HG03460 (cell line): ENCODE data around the gene TNIK.

Source experiments
- ATAC-seq: cut with Tn5 transposase; IDR thresholded peaks from one replicate; pipeline ENCODE4 v1.9.1; 2021; ENCODE audit not compliant: unreplicated experiment

TNIK gene

DNA sequence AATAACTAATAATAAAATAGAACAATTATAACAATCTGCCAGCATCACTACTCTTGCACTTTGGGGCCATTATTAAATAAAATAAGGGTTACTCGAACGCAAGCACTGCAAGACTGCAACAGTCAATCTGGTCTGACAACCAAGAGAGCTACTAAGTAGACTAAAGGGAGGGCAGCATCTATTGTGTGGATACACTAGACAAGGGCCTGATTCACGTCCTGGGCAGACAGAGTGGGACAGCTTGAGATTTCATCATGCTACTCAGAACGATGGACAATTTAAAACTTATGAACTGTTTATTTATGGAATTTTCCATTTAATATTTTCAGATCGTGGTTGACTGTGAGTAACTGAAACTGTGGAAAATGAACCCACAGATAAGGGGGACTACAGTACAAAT, 39.5 kb downstream of the TNIK start:
- ATAC-seq, result no peak

- no peak for ATAC-seq
Observed at GRCh38 chr3:171419457-171419856, 40.7 kb downstream of the TNIK start.

- no peak for ATAC-seq
Observed at GRCh38 chr3:171417813-171418212, 42.4 kb downstream of the TNIK start.

GRCh38 chr3:171417137-171417536, 43.1 kb downstream of the TNIK start:
- no peak for ATAC-seq

DNA sequence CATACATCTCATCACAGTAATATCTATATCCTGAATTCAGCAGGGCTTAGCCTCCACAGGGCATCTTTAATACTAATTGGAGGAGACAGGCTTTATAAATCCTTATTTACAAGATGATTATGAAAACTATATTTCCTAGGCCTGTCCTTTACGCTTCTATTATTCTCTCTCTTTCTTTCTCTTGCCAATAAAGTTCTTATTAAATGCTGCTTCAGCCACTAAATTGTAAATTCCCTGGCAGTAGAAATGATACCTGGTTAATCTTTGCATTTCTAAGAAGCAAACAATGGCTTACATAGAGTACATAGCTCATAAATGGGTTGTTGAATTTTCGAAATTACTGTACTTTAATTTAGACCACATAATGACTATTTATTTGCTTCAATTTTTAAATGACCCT, 43.5 kb downstream of the TNIK start:
- ATAC-seq, result no peak

DNA sequence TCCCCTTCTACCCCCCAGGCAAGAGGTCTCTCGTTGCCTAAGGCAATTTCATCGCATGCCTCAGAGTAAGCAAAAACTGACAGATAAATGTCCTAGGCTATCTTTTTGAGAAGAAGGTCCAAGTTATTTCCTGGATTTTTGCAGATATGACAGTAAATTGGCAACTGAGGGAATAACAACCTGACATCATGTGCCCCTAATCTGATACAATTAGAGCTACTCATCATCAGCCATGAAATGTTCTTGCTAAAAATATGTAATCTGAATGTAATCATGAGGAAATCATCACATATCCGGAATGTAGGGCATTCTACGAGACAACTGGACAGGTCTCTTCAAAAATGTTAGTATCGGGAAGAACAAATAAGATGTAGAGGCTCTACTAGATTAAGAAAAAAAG, 44.1 kb downstream of the TNIK start:
- ATAC-seq, result no peak

DNA sequence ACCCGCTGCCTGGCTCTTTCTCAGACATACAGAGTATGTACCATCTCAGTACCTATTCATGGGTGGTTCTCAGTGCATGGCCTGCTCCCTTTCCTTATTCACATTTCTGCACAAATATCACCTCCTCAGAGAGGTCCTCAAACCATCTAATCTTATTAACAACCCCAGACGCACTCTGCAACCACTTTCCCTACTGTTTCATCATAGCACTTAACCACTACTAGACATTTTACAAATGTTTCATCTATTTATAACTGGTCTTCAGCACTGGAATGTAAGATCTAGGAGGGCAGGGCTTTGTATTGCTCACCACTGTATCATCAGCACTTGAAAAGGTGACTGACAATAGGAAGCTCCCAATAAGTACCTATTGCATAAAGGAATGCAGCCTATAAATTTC, 45.1 kb downstream of the TNIK start:
- ATAC-seq, result no peak

GRCh38 chr3:171412473-171412872, 47.7 kb downstream of the TNIK start:
- ATAC-seq, result no peak

DNA sequence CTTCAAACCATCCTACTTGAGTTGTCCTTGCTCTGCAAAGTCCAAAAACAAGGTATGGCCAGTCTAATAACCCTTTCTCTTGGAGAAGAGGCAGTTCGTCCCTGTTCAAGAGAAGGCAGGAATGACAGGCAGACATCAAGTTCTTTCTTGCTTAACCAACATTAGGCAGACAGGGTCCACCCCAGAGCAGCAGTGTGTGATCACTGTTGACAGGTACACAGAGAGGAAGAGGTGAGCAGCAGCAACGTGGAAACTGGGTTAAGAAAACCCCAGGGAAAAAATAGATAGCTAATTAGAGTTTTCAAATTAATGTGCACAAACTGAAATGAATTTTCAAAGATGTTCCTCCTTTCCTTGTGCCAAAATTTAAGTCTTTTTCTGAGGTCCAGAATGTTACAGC, 48.2 kb downstream of the TNIK start:
- ATAC-seq, result no peak

DNA sequence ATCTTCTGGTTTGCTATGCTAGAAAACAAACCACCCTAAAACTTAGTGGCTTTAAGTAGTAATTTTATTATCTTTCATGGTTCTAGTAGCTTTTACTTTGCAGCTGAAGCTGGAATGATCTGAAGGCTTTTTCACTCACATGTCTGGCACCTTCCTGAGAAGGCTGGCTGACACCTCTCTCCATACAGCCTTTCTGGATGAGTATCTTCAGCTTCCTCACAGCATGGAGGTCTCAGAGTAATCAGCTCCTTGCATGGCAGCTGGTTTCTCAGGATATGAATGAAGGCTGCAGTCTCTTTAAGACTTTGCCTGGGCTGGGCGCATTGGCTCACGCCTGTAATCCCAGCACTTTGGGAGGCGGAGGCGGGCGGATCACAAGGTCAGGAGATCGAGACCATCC, 50.0 kb downstream of the TNIK start:
- ATAC-seq, result no peak

DNA sequence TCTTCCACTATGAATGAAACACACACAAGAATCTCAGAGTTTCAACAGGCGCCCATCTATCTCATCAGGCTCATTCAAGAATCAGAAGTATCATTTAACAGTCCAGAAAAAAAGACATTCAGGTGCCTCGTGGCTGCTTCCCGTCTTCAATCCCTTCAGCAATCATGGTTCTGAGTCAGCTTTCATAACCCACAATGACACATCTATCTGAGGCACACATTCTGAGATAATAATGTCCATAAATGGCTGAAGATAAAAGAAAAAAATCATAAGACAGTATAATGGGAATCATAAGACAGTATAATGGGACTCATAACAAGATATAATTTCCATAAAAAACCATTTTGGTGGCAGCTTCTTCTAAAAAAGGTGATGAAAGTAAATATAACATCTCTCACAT, 52.4 kb downstream of the TNIK start:
- no peak for ATAC-seq

DNA sequence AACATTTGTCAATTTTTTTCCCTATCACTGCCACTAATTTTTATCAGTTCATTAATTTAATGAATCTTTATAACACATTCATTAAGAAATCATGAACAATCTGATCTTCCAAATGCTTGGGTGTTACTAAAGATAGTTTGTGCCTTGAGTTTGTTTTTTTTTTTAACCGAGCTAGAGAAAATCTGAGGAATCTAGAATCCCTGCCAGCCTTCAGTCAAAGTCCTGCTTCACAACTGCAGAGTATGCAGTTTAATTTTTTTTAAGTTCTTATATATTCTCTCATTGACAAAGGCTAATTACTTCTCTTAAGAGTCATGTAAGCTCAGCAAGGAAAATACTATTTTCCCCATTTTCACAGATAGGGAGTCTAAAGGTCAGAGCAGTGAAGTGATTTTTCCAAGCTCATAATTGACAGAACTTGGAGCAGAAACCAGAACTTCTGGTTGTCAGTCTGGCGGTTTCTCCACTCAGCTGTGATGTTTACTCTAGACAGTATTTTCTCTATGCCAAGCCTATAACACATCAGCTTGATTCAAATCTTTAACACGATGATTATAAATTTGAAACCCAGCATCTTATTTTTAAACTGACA, 55.7 kb downstream of the TNIK start:
- no peak for ATAC-seq

DNA sequence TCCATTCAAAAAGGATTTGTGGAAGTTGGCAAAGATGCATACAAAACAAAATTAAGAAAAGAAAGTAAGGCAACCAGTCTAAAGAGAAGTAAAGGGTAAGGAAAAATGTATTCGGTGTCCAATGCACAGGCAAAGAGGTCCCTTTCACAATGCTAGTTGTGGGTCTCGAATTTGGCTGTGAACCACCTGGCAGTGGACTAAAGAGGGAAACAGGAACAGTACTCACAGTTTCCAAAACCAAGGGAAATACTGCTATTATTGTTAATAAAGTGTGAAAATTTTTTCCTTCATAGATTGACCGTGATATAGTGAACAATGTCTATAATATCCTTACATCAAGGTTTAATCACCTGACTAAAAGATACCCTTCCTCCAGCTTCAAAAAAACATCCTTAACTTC, 57.9 kb downstream of the TNIK start:
- no peak for ATAC-seq

GRCh38 chr3:171401432-171401831, 58.8 kb downstream of the TNIK start:
- ATAC-seq, result no peak

DNA sequence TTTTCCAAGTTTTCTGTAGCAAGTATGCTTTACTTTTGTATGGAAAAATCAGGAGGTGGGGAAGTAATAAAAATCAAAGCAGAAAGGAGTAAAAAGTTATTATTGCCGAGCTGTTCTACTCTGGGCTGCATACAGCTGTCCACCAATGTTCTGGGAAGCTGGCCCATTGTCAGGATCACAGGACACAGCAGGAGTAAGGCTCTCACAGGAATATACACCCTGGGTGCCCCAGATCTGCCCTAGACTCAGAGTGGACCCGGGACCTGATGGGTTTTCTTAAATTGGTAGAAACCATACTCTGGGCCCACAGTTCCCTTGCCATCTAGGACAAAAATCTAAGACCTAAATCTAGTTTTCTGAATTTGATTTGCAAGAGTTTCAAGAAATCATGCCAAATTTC, 60.4 kb downstream of the TNIK start:
- ATAC-seq, result no peak

- ATAC-seq, result no peak
Observed at GRCh38 chr3:171398343-171398742, 61.9 kb downstream of the TNIK start.

GRCh38 chr3:171397089-171397488, 63.1 kb downstream of the TNIK start:
- no peak for ATAC-seq

DNA sequence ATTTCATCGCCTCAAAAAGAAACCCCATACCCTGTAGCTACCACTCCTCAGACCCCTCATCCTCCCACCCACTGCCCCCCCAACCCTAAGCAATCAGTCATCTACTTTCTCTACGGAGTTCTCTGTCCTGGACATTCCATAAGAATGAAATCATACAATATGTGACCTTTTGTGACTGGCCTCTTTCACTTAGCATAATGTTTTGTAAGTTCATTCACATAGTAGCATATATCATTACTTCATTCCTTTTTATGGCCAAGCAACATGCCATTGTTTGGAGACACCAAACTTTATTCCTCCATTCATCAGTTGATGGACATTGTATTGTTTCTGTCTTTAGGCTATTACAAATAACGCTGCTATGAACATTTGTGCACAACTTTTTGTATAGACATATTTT, 64.2 kb downstream of the TNIK start:
- no peak for ATAC-seq

DNA sequence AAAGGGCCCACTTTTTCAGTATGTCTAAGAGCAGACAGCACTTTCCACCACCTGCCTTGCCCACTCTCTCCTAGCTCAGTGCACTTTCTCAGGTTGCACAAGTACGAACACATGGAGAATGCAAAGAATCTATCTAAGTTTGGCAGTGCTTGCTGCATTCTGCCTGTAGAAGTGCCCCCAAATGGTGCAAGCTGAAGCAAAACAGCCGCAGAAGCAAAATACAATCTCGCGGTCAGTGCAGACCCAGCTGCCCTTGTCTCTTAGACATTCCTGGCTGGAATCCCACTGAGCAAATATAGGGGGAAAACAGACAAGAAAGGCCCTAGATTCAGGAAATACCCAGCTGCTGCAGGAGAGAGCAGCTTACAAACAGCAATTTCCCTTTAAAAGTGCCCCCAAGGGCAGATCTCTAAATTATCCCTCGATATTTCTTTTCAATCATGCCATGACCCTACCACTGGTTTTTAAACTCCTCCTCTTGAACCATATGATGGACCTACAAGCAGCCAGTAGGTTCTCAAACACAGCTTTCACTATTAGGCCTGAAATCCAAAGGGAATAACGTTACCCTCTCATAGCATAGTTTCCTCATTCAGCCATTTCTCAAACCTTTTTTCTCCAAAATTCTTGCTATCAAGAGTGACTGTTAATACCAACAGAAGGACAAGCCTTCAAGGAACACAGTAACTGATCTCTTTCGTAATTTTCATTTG, 67.0 kb downstream of the TNIK start:
- ATAC-seq, result no peak

- no peak for ATAC-seq
Observed at GRCh38 chr3:171391432-171391831, 68.8 kb downstream of the TNIK start.

GRCh38 chr3:171390051-171390941, 69.9 kb downstream of the TNIK start:
- ATAC-seq, result no peak

- ATAC-seq, result no peak
Observed at GRCh38 chr3:171389491-171389890, 70.7 kb downstream of the TNIK start.
